ENCODE results near the gene LNPK. TPM values are rescaled to one million over a fixed set of nuclear protein-coding genes. Genes with fewer than 3 reads are reported as not detected.

The LNPK gene
- total and polyA plus RNA-seq, 3 donors from 2014 or later = 19.5 to 45.2 (median 23.8) TPM

GRCh38 chr2:175887776-175888175, 114.3 kb downstream of the LNPK start:
- no peak for DNase-seq
- WGBS, 2 donors = 89 to 92% methylated on average over 2 of the region's 2 CpGs
- Histone ChIP-seq H3K27me3 (no peaks in the 10 kb centered on the region), H3K4me3 (no peak overlapping the region), H3K9me3 (no peaks in the 10 kb centered on the region), H3K27ac (no peak overlapping the region), H3K36me3 (ENCODE audit: low read depth, missing control alignments) (no peaks in the 10 kb centered on the region), H3K4me1 (no peaks in the 10 kb centered on the region)
- intact Hi-C loops (cut with DNase I; ENCODE audit: low total_unique reads) = no loop called here
- TF ChIP-seq POLR2A (IDR thresholded peaks at IDR 0.05) (no peak), CTCF (IDR thresholded peaks at IDR 0.05) (no peak)

GRCh38 chr2:175884697-175885393, 117.2 kb downstream of the LNPK start:
- Histone ChIP-seq H3K4me3 (no peak overlapping the region), H3K9me3 (no peaks in the 10 kb centered on the region), H3K27me3 (no peaks in the 10 kb centered on the region), H3K36me3 (ENCODE audit: low read depth, missing control alignments) (no peaks in the 10 kb centered on the region), H3K4me1 (no peaks in the 10 kb centered on the region), H3K27ac (no peak overlapping the region)
- intact Hi-C loops (cut with DNase I; ENCODE audit: low total_unique reads) = no loop called here
- TF ChIP-seq POLR2A (IDR thresholded peaks at IDR 0.05) (no peak), CTCF (IDR thresholded peaks at IDR 0.05) (no peak)
- DNase-seq = no peak
- WGBS, 2 donors = 39 to 57% methylated on average over 7 of the region's 7 CpGs

GRCh38 chr2:175883586-175884194, 118.4 kb downstream of the LNPK start:
- Histone ChIP-seq H3K36me3 (ENCODE audit: low read depth, missing control alignments) (no peaks in the 10 kb centered on the region), H3K27me3 (no peaks in the 10 kb centered on the region), H3K4me1 (no peaks in the 10 kb centered on the region), H3K4me3 (no peak overlapping the region), H3K27ac (no peak overlapping the region), H3K9me3 (no peaks in the 10 kb centered on the region)
- TF ChIP-seq POLR2A (IDR thresholded peaks at IDR 0.05) = no peak
- DNase-seq = no peak
- intact Hi-C loops (cut with DNase I; ENCODE audit: low total_unique reads) = no loop called here
- WGBS, 2 donors = 51 to 67% methylated on average over 7 of the region's 7 CpGs

- intact Hi-C loops (cut with DNase I; ENCODE audit: low total_unique reads) = no loop called here
- H3K27ac ChIP-seq = no peak overlapping the region
- WGBS, 2 donors = 94 to 96% methylated on average over 3 of the region's 3 CpGs
- TF ChIP-seq POLR2A (IDR thresholded peaks at IDR 0.05) (no peak), CTCF (IDR thresholded peaks at IDR 0.05) (no peak)
- H3K27me3 ChIP-seq = no peaks in the 10 kb centered on the region
- H3K4me1 ChIP-seq = no peaks in the 10 kb centered on the region
- DNase-seq = no peak
- H3K4me3 ChIP-seq = no peak overlapping the region
- no peaks in the 10 kb centered on the region for H3K9me3 ChIP-seq
- H3K36me3 ChIP-seq (ENCODE audit: low read depth, missing control alignments) = no peaks in the 10 kb centered on the region
These were observed 122.4 kb downstream of the LNPK start for GRCh38 chr2:175879679-175880078.

- Histone ChIP-seq H3K4me1 (no peaks in the 10 kb centered on the region), H3K27me3 (no peaks in the 10 kb centered on the region), H3K36me3 (ENCODE audit: low read depth, missing control alignments) (no peaks in the 10 kb centered on the region), H3K27ac (no peak overlapping the region), H3K9me3 (no peaks in the 10 kb centered on the region), H3K4me3 (no peak overlapping the region)
- TF ChIP-seq CTCF (IDR thresholded peaks at IDR 0.05) (no peak), POLR2A (IDR thresholded peaks at IDR 0.05) (no peak)
- 73 to 75% methylated on average over 3 of the region's 3 CpGs for WGBS, 2 donors
- intact Hi-C loops (cut with DNase I; ENCODE audit: low total_unique reads) = no loop called here
- no peak for DNase-seq
These were observed 124.1 kb downstream of the LNPK start for GRCh38 chr2:175877845-175878544.

Measured in testis (tissue), 3 donors.